GM19025 (cell line): Measurements from ENCODE around the gene ATP7B.
"Not testable (repeated sequence)": the region's sequence is repeated elsewhere in the genome, so short reads cannot be mapped to it uniquely, and the experiment has no call there.

Experiments
- ATAC-seq: cut with Tn5 transposase; IDR thresholded peaks from one replicate; pipeline ENCODE4 v1.9.1; 2021; ENCODE audit warnings: mild to moderate bottlenecking, low read depth, moderate library complexity; ENCODE audit not compliant: unreplicated experiment

The ATP7B gene

DNA sequence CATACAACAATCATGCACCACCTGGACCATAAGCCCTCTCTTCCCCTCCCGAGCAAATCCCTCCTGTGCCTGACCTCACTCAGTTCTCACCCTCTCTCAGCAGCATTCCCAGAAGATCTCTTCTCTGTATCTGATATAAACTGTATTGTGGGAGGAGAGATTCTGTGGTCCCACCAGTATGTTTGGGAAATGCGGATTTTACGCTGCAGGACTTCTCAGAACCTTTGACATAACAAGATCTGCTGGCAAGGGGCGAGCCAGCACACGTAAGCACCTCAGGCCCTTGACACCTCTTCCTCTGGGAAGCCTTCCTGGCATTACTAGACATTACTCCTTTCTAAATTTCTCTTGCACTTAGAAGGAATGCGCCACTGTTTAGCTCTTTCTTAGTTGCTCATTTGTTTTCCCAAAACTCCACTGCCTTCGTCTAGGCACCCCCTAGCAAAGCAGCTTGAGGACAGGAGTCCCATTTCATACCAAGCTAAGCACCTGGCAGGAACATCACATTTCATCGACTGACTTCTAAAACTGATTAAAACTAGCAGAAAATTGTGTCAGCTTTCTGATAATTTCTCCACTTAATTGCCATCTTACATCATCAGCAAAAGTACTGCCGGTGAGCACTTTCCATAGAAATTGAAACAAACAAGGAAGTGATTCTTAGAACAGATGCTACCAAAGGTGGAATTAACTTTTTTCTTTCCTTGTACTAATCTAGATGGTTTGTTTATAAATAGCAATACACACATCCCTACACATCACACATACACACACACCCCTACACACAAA lies 86.3 kb downstream of the ATP7B start:
- ATAC-seq, result no peak

GRCh38 chr13:51923983-51924539 lies 87.2 kb downstream of the ATP7B start:
- ATAC-seq, result no peak

DNA sequence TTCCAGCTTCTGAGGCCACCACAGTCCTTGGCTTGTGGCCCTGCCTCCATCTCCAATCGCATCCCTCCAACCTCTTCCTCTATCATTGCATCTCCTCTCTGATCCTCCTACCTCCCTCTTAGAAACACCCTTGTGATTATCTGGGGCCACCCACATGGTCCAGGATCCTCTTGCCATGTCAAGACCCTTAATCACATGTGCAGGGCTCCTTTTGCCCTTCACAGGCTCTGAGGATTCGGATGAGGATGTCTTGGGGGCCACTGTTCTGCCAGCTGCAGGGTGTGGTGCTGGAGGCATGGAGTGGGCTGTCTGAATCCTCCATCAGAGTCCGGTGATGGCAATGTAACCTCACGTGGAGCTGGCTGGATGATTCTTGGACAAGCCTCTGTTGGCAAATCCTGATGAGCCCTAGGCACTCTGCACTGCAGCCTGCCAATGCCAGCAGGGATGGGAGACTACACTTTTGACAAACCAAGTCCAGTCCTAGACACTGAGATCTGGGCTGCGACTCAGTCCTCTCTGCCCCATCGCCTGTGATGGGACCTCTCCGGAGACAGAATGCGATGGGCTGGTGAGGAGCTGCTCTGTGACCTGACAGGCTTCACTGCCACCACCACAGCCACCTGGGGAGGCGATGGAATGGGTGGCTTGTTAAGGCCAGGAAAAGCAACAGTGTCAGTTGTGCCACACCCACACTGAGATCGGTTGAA lies 88.3 kb downstream of the ATP7B start:
- no peak for ATAC-seq

- no peak for ATAC-seq
These were observed 89.2 kb downstream of the ATP7B start for GRCh38 chr13:51921790-51922740.

GRCh38 chr13:51920786-51921185 lies 90.5 kb downstream of the ATP7B start:
- no peak for ATAC-seq

GRCh38 chr13:51920267-51920666 lies 91.0 kb downstream of the ATP7B start:
- ATAC-seq, result no peak

DNA sequence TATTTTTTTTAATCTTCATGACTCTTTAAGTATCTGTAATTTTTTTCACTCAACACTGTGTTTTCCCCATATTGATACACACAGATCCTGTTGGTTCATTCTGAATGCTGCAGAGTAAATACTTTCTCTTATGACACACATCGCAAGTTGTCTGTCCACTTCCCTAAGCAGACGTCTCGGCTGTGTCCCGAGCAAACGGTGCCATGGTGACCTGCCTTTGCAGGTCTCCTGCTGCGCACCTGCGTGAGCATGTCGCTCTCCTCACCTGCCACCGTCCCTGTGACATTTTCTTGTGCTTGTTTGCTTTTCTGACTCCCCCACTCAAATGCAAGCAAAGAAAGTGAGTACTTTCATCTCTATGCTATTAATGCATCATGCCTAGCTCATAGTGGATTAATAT lies 91.7 kb downstream of the ATP7B start:
- no peak for ATAC-seq

DNA sequence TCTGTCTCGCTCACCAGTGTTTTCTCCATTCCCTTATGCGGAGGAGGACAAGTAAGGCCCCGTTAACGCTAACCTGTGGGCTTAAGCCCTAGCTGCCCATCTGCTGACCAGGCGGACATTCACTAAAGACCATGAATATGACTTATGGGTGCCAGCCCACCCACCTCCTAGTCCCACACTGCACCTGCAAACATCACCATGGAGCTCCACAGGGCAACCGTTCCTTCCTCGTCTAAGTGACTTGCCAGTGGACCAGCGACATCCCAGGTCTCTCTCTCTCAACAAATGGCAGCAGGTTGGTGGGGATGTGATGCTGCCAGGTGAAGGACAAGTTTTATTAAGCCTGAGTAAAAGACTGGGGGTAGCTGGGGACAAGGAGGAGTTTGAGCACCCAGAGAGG lies 94.3 kb downstream of the ATP7B start:
- no peak for ATAC-seq

- no peak for ATAC-seq
These were observed 95.0 kb downstream of the ATP7B start for GRCh38 chr13:51916051-51916818.

DNA sequence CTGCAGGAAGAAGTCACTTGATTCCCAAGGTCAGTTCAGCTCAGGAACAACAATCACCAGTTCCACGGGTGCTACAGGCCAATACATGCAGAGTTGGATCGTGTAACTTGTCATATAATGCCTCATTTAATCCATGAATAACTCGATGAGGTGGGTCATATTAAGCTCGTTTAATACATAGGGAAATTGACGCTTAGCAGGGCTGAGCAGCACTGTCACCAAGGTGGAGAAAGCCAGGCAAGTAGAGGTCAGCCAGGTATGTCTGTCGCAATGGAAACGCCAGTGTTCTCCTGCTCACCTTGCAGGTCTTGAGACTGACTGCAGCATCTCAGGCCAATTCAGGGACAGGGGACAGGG lies 97.1 kb downstream of the ATP7B start:
- no peak for ATAC-seq

GRCh38 chr13:51913421-51914136 lies 97.7 kb downstream of the ATP7B start:
- no peak for ATAC-seq

DNA sequence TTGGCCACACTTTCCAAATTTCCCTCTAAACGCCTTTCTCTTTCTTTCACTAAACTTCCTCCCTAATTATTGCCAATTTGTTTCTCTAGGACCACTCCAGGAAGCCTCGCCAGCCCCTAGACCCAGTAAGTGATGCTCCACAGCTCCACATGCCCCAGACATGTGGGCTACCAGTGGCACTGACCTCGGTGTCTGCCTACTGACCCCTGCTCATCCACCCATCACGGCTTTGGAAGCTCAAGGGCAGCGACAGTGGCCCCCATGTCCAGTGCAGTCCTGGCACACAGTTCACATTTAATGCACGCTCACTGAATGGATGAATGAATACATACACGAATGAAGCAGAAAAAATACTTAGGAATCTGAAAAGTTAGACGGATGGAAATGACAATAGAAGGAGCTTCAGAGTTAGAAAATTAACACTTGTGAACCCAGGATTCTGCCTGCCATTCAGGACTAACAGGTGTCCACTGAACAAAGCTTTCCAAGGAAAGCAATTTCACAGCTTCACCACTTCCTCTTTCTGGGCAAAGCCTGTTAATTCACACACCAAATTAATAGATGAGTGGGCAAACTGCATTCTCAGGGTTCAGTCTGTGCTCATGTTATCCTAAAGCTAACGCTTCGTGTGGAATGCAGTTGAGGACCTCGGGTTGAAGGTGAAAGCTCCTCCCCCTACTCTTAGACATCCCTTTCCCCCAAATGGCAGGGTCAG lies 98.6 kb downstream of the ATP7B start:
- no peak for ATAC-seq

- no peak for ATAC-seq
These were observed 99.2 kb downstream of the ATP7B start for GRCh38 chr13:51912091-51912490.

DNA sequence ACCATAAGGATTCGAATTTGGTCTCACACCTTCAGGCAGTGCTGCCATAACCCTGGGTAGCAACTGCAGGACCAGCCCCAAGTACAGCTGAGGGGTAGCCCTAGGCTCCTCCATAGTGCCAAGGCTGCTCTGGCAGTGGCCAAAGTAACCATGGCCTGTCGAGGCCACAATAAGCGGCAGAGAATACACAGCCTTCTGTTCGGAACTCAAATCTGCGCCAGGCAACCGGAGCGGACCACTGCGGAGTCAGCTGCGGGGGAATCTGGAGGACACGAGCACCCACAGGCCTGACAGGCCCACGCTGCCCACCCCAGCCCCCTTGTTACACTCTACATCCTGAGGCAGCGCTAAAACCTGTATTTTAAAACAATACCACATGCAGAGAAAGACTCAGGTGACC lies 100.7 kb downstream of the ATP7B start:
- no peak for ATAC-seq

DNA sequence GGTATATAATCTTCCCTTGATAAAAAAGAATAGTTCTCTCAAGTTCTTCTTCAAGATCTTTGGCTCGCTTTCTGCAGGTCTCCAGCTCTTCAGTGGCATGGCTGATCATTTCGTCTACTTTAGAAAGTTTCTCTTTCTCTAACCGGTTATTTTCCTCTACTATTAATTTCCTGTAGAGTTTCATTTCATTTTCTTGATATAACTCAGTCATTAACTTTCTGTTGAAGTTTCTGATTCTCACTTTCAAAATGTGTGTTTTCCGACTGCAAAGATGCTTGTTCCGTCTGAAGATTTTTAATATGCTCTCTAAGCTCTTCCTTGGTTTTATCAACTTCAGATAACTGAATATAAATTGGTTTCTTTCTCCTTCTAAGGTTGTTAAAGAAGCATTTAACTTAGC lies 102.0 kb downstream of the ATP7B start:
- not testable (repeated sequence) for ATAC-seq

DNA sequence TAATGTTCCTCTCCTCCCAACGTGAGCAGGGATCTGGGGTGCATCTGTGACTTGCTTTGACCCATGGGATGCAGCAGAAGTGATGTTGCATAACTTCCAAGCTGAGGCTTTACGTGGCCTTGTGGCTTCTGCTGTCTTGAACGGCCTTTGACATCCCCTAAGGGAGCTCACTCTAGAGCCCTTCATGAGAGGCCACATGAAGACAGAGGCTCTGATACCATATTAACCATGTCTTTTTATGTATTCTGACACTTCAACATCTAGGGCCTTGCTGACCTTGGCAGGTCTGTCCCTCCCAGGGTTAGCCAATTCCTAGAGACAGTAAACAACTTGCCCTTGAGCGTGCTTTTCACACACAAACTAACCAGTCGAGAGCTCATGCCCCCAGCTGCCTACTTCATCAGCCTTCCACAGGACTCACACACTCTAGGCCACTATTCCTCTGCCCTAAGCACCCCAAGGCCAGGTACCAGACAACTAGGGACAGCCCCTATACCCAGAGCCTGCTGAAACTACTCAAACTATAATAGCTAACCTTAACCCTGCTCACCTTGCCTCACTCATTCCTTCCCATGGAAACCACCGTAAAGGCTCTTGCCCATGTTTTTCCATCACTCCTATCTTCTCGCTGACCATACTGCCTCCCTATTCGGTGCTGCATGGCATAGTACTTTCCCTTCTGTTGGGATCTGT lies 104.1 kb downstream of the ATP7B start:
- ATAC-seq, result no peak

DNA sequence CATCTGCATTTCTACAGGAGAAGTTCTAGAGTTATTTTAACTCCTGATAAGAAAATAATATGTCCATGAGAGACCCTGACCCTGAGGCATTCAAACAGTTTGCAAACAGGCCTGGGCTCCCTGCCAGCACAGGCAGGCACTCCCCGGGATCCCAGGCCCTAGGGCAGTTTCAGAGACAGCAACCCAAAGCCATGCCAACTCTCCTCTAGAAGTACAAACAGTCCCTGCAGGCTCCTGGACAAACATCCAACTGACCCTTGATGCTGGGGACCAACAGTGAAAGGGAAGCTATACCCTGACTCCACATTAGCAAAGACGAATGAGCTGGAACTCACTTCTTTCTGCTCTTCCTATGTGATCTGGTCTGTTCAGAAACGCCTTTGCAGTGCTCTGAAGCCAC lies 104.7 kb downstream of the ATP7B start:
- no peak for ATAC-seq

GRCh38 chr13:51905787-51906186 lies 105.5 kb downstream of the ATP7B start:
- no peak for ATAC-seq
